CD8-positive, alpha-beta memory T cell (primary cell): ENCODE results near the gene CHTF8. TPM values are rescaled to one million over a fixed set of nuclear protein-coding genes. Genes with fewer than 3 reads are reported as not detected.
A peak's percentile ranks its signal among the peaks of the same experiment; 100 is the strongest.
"Not testable (repeated sequence)": the region's sequence is repeated elsewhere in the genome, so short reads cannot be mapped to it uniquely, and the experiment has no call there.

ENCODE experiments used
- CTCF ChIA-PET: fragments of 350-600 bp; sonication (Branson Sonifier 250); formaldehyde crosslinking; loops from one replicate; lab custom pipeline; 2021; ENCODE audit warnings: antibody characterized with exemption; lab: Charles Lee
- POLR2A ChIA-PET: fragments of 350-600 bp; sonication (Branson Sonifier 250); formaldehyde crosslinking; loops from one replicate; lab custom pipeline; 2021; ENCODE audit warnings: antibody characterized with exemption; lab: Charles Lee
- DNase-seq, 5 donors: peaks; one replicate each; pipeline versions ENCODE4 v3.0.0 to v3.0.0-alpha.2; 2020 to 2022; ENCODE audit warnings: mixed read lengths in 1 of 5
- H3K27ac ChIP-seq: one replicate; pipeline ENCODE4 v1.7.0; 2013; ENCODE audit warnings: low read depth, mild to moderate bottlenecking, low read length, moderate library complexity
- H3K27me3 ChIP-seq: 2 replicates; pipeline ENCODE4 v1.7.0; 2013; ENCODE audit warnings: low read length, mild to moderate bottlenecking; ENCODE audit not compliant: insufficient read depth, poor library complexity, severe bottlenecking
- H3K36me3 ChIP-seq: 2 replicates; pipeline ENCODE4 v1.7.0; 2013; ENCODE audit warnings: mild to moderate bottlenecking, low read length, moderate library complexity; ENCODE audit not compliant: insufficient read depth
- H3K4me1 ChIP-seq: 2 replicates; pipeline ENCODE4 v1.7.0; 2013; ENCODE audit warnings: mild to moderate bottlenecking, low read length, moderate library complexity; ENCODE audit not compliant: insufficient read depth
- H3K4me3 ChIP-seq: 2 replicates; pipeline ENCODE4 v1.7.0; 2013; ENCODE audit warnings: mild to moderate bottlenecking, low read length
- H3K9me3 ChIP-seq: 2 replicates; pipeline ENCODE4 v1.7.0; 2013; ENCODE audit warnings: mild to moderate bottlenecking, low read length
- H3K27ac Mint-ChIP-seq, 8 donors: one replicate each; pipeline ENCODE4 v1.8.0; 2020 to 2021; ENCODE audit warnings: mixed read lengths in 8 of 8, mild to moderate bottlenecking in 6 of 8, inconsistent platforms in 3 of 8, moderate library complexity in 3 of 8
- H3K27me3 Mint-ChIP-seq, 2 donors: one replicate each; pipeline ENCODE4 v1.8.0; 2020 to 2021; ENCODE audit warnings: mixed read lengths in 2 of 2, mild to moderate bottlenecking in 1 of 2, moderate library complexity in 1 of 2
- H3K36me3 Mint-ChIP-seq, 3 donors: one replicate each; pipeline ENCODE4 v1.8.0; 2020 to 2021; ENCODE audit warnings: mixed read lengths in 3 of 3, inconsistent platforms in 1 of 3, mild to moderate bottlenecking in 1 of 3
- H3K4me1 Mint-ChIP-seq, 3 donors: one replicate each; pipeline ENCODE4 v1.8.0; 2020 to 2021; ENCODE audit warnings: mixed read lengths in 3 of 3, inconsistent platforms in 1 of 3, mild to moderate bottlenecking in 1 of 3
- H3K4me3 Mint-ChIP-seq, 7 donors: one replicate each; pipeline ENCODE4 v1.8.0; 2020 to 2021; ENCODE audit warnings: mixed read lengths in 7 of 7, mild to moderate bottlenecking in 6 of 7, moderate library complexity in 4 of 7, inconsistent platforms in 2 of 7
- H3K9me3 Mint-ChIP-seq, 5 donors: one replicate each; pipeline ENCODE4 v1.8.0; 2020 to 2022; ENCODE audit warnings: mixed read lengths in 5 of 5, mild to moderate bottlenecking in 3 of 5, moderate library complexity in 2 of 5, inconsistent platforms in 1 of 5
- polyA plus RNA-seq: library from polyadenylated mRNA; unstranded; fragments of 300-500 nt; fragmentation: Illumina TruSeq; gene quantifications from one replicate; pipeline ENCODE4 v1.2.3, GENCODE V29; 2021
- total RNA-seq, 2 experiments: library from RNA; stranded (reverse); gene quantifications; one replicate each; pipeline ENCODE4 v1.2.3, GENCODE V29; 2021

The CHTF8 gene
- total and polyA plus RNA-seq, 3 experiments from 2014 or later = 141 to 181 (median 149) TPM

- H3K27ac ChIP-seq, H3K4me1 ChIP-seq, H3K9me3 ChIP-seq, H3K27me3 Mint-ChIP-seq, H3K27ac Mint-ChIP-seq, H3K4me1 Mint-ChIP-seq, H3K9me3 Mint-ChIP-seq, H3K4me3 Mint-ChIP-seq, DNase-seq, H3K4me3 ChIP-seq, H3K27me3 ChIP-seq, POLR2A ChIA-PET: not testable (repeated sequence)
- peaks cover 14% of the 10 kb centered on the region for H3K36me3 ChIP-seq
- CTCF ChIA-PET = interaction anchor here (0.8 to 9.6 kb wide), 15 partner anchors 9 to 153 kb away, joined by 3 to 159 read pairs (median 5); partner anchors contain the start of gene SNTB2
- H3K36me3 Mint-ChIP-seq = peaks cover 0 to 59% (median 18%) of the 10 kb centered on the region in 3 donors
Measured at GRCh38 chr16:69149621-69150020, 17.2 kb upstream of the CHTF8 start.

DNA sequence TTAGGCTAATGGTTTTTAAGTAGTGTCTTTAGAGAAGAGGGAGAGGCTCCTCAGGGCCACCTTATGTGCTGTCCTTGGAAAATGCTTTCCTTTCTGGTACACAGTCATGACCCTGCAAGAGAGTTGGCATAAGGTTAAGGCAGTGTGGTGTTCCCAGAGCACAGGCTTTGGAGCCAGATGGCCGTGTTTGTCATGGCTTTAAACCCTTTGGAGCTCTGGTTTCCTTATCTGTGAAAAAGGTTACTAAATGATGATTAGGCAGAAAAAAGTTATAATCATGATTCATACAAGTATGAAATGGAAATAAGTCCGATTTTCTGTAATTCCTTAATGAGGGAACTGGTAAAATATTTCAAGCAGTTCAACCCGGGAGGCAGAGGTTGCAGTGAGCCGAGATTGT is 13.3 kb upstream of the CHTF8 start:
- POLR2A ChIA-PET = no interaction called here
- Mint-ChIP-seq H3K4me1 (peaks cover 0 to 3% (median 3%) of the 10 kb centered on the region in 3 donors), H3K36me3 (peaks cover 4 to 60% (median 25%) of the 10 kb centered on the region in 3 donors), H3K4me3 (no peak overlapping the region), H3K9me3 (no peaks in the 10 kb centered on the region), H3K27me3 (no peaks in the 10 kb centered on the region), H3K27ac (peak overlapping the region in 2 of 8 donors; percentile 3 to 50)
- Histone ChIP-seq H3K36me3 (peaks cover 20% of the 10 kb centered on the region), H3K9me3 (no peaks in the 10 kb centered on the region), H3K27me3 (no peaks in the 10 kb centered on the region), H3K27ac (no peak overlapping the region), H3K4me1 (no peaks in the 10 kb centered on the region), H3K4me3 (no peak overlapping the region)
- no peak for DNase-seq
- CTCF ChIA-PET = interaction anchor here (1.2 to 9.6 kb wide), 3 partner anchors 12 to 140 kb away, joined by 3 to 159 read pairs (median 3); no protein-coding TSS in a partner anchor

DNA sequence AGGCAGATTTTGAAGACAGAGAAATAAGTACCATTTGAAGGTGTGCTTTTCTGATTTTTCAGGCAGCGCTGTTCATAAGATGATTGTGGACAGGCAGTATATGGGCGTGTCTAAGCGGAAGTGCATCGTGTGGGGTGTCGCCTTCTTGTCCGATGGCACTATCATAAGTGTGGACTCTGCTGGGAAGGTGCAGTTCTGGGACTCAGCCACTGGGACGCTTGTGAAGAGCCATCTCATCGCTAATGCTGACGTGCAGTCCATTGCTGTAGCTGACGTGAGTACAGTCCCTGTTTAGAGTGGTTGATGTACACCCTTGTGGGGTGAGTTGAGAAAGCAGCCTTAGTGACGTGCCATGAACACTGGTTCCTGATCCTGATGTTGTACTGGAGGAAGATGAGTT is 10.7 kb upstream of the CHTF8 start:
- CTCF ChIA-PET = no interaction called here
- no peaks in the 10 kb centered on the region for H3K27me3 Mint-ChIP-seq

DNA sequence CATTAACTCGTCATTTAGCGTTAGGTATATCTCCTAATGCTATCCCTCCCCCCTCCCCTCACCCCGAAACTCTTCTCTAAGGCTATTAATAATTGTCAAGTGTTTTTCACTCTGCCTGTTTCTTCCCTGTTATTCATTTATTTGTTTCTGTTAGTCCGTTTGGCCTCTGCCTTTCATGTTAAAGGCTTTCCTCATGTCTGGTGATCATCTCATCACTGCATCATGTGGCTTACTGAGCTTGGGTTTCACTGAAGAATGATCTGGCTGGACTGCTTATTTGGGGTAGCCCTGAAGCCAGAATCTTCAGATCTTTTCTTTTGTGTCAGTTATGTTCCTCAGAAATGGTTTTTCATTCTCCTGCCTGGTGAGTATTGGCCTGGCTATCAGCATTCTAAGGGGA is 9.5 kb upstream of the CHTF8 start:
- ChIA-PET POLR2A (no interaction called here), CTCF (no interaction called here)
- Histone ChIP-seq H3K27ac (no peak overlapping the region), H3K27me3 (no peaks in the 10 kb centered on the region), H3K4me3 (no peak overlapping the region), H3K4me1 (no peaks in the 10 kb centered on the region), H3K9me3 (no peaks in the 10 kb centered on the region), H3K36me3 (peaks cover 33% of the 10 kb centered on the region)
- Mint-ChIP-seq H3K4me1 (peaks cover 2 to 7% (median 3%) of the 10 kb centered on the region in 3 donors), H3K4me3 (no peak overlapping the region), H3K9me3 (no peaks in the 10 kb centered on the region), H3K36me3 (peaks cover 4 to 77% (median 30%) of the 10 kb centered on the region in 3 donors), H3K27me3 (no peaks in the 10 kb centered on the region), H3K27ac (peak overlapping the region in 1 of 8 donors; percentile 5)
- DNase-seq = no peak

More for the DNA sequence above, 10.7 kb upstream of the CHTF8 start:
- POLR2A ChIA-PET = no interaction called here
- no peaks in the 10 kb centered on the region for H3K9me3 ChIP-seq
- H3K4me3 ChIP-seq = no peak overlapping the region
- Mint-ChIP-seq H3K27ac (peak overlapping the region in 1 of 8 donors; percentile 19), H3K36me3 (peaks cover 4 to 70% (median 28%) of the 10 kb centered on the region in 3 donors), H3K9me3 (no peaks in the 10 kb centered on the region), H3K4me3 (no peak overlapping the region), H3K4me1 (no peaks in the 10 kb centered on the region)
- H3K36me3 ChIP-seq = peaks cover 31% of the 10 kb centered on the region
- no peak overlapping the region for H3K27ac ChIP-seq
- no peaks in the 10 kb centered on the region for H3K4me1 ChIP-seq
- H3K27me3 ChIP-seq = no peaks in the 10 kb centered on the region
- DNase-seq = no peak

GRCh38 chr16:69141014-69141413 is 8.6 kb upstream of the CHTF8 start:
- Mint-ChIP-seq H3K27me3 (no peaks in the 10 kb centered on the region), H3K4me3 (no peak overlapping the region), H3K4me1 (peaks cover 3 to 15% (median 11%) of the 10 kb centered on the region in 3 donors), H3K36me3 (peaks cover 4 to 78% (median 31%) of the 10 kb centered on the region in 3 donors), H3K27ac (no peak overlapping the region), H3K9me3 (no peaks in the 10 kb centered on the region)
- Histone ChIP-seq H3K9me3 (no peaks in the 10 kb centered on the region), H3K4me1 (no peaks in the 10 kb centered on the region), H3K36me3 (peaks cover 37% of the 10 kb centered on the region), H3K27ac (no peak overlapping the region), H3K27me3 (no peaks in the 10 kb centered on the region), H3K4me3 (no peak overlapping the region)
- no peak for DNase-seq
- POLR2A ChIA-PET = no interaction called here
- CTCF ChIA-PET = interaction anchor here (1.5 kb wide), 1 partner anchor 9 kb away, joined by 8 read pairs; no protein-coding TSS in a partner anchor

DNA sequence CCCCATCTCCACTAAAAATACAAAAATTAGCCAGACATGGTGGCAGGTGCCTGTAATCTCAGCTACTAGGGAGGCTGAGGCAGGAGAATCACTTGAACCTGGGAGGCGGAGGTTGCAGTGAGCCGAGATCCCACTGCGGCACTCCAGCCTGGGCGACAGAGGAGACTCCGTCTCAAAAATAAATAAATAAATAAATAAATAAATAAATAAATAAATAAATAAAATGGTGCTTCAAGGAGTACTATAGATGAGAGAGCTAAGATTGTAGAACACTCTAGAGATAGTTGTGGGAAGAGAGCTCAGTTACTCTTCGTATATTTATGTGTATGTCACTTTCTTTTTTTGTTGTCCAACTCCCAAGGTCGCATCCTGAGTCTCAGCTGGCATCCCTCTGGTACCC is 7.1 kb upstream of the CHTF8 start:
- H3K36me3 ChIP-seq = peaks cover 37% of the 10 kb centered on the region
- H3K9me3 Mint-ChIP-seq, H3K4me3 Mint-ChIP-seq, POLR2A ChIA-PET, H3K27me3 Mint-ChIP-seq, H3K9me3 ChIP-seq, DNase-seq, H3K27ac ChIP-seq, H3K4me3 ChIP-seq, H3K4me1 ChIP-seq, H3K27me3 ChIP-seq, H3K27ac Mint-ChIP-seq: not testable (repeated sequence)
- CTCF ChIA-PET = interaction anchor here (1.5 kb wide), 1 partner anchor 11 kb away, joined by 8 read pairs; no protein-coding TSS in a partner anchor
- Mint-ChIP-seq H3K36me3 (peaks cover 4 to 72% (median 31%) of the 10 kb centered on the region in 3 donors), H3K4me1 (peaks cover 7 to 21% (median 20%) of the 10 kb centered on the region in 3 donors)

DNA sequence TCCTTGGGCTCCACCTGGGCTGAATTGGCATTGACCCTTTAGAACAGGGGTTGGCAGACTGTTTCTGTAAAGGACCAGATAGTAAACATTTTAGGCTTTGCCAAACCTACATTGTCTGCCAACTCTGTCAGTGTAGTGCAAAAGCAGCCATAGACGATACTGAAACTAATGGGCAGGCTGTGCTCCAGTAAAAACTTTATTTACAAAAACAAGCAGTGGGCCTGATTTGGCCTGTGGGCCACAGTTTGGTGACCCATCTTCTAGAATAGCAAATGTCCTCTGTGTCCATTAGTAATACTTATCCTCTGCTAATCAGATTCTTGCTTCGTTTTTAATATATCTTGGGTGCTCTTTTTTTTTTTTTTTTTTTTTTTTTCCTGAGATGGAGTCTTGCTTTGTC is 6.2 kb upstream of the CHTF8 start:
- peaks cover 7% of the 10 kb centered on the region for H3K4me1 ChIP-seq
- peak overlapping the region in 1 of 8 donors; percentile 57 for H3K27ac Mint-ChIP-seq
- ChIA-PET CTCF (no interaction called here), POLR2A (no interaction called here)
- no peaks in the 10 kb centered on the region for H3K9me3 Mint-ChIP-seq
- H3K36me3 Mint-ChIP-seq = peaks cover 4 to 71% (median 31%) of the 10 kb centered on the region in 3 donors
- no peaks in the 10 kb centered on the region for H3K9me3 ChIP-seq
- no peaks in the 10 kb centered on the region for H3K27me3 ChIP-seq
- H3K27ac ChIP-seq = no peak overlapping the region
- peaks cover 15 to 29% (median 28%) of the 10 kb centered on the region in 3 donors for H3K4me1 Mint-ChIP-seq
- H3K36me3 ChIP-seq = peaks cover 37% of the 10 kb centered on the region
- DNase-seq = no peak
- H3K4me3 ChIP-seq = no peak overlapping the region
- no peaks in the 10 kb centered on the region for H3K27me3 Mint-ChIP-seq
- H3K4me3 Mint-ChIP-seq = no peak overlapping the region

GRCh38 chr16:69133373-69133954 is 1.1 kb upstream of the CHTF8 start:
- Mint-ChIP-seq H3K4me1 (peaks cover 46 to 68% (median 67%) of the 10 kb centered on the region in 3 donors), H3K36me3 (peaks cover 0 to 41% (median 11%) of the 10 kb centered on the region in 3 donors), H3K4me3 (peak overlapping the region; percentile 91 to 99 (median 94)), H3K9me3 (no peaks in the 10 kb centered on the region), H3K27ac (peak overlapping the region; percentile 93 to 97 (median 95)), H3K27me3 (no peaks in the 10 kb centered on the region)
- Histone ChIP-seq H3K27ac (peak overlapping the region; percentile 77), H3K27me3 (no peaks in the 10 kb centered on the region), H3K36me3 (peaks cover 9% of the 10 kb centered on the region), H3K4me1 (peaks cover 33% of the 10 kb centered on the region), H3K4me3 (peak overlapping the region; percentile 81), H3K9me3 (no peaks in the 10 kb centered on the region)
- CTCF ChIA-PET = interaction anchor here (0.7 to 2.5 kb wide), 4 partner anchors 9 to 153 kb away, joined by 3 to 13 read pairs (median 4); no protein-coding TSS in a partner anchor
- DNase-seq = no peak
- POLR2A ChIA-PET = interaction anchor here (0.7 to 2.1 kb wide), 5 partner anchors 11 to 177 kb away, joined by 3 to 10 read pairs (median 3); partner anchors contain the start of genes SNTB2 and VPS4A
